Skeletal muscle cell (primary cell): Measurements from ENCODE around the gene ENG.

Experiments
- DNase-seq: peaks from one replicate; pipeline ENCODE4 v3.0.0-alpha.2; 2010; ENCODE audit warnings: low read depth
- H3K4me3 ChIP-seq: 2 replicates; pipeline ENCODE4 v1.5.1; 2011; ENCODE audit warnings: low read depth, mild to moderate bottlenecking, control low read depth, low read length, moderate library complexity

The ENG gene

GRCh38 chr9:127867356-127868277 lies 13.2 kb upstream of the ENG start:
- no peak for DNase-seq
- no peak overlapping the region for H3K4me3 ChIP-seq

GRCh38 chr9:127866535-127866934 lies 12.1 kb upstream of the ENG start:
- no peak overlapping the region for H3K4me3 ChIP-seq
- no peak for DNase-seq

GRCh38 chr9:127865645-127866464 lies 11.4 kb upstream of the ENG start:
- no peak overlapping the region for H3K4me3 ChIP-seq
- DNase-seq, result no peak

GRCh38 chr9:127863191-127863621 lies 8.7 kb upstream of the ENG start:
- H3K4me3 ChIP-seq, result no peak overlapping the region
- no peak for DNase-seq

GRCh38 chr9:127862075-127863011 lies 7.9 kb upstream of the ENG start:
- no peak for DNase-seq
- no peak overlapping the region for H3K4me3 ChIP-seq

GRCh38 chr9:127860779-127861178 lies 6.3 kb upstream of the ENG start:
- no peak for DNase-seq
- no peak overlapping the region for H3K4me3 ChIP-seq

GRCh38 chr9:127860260-127860659 lies 5.8 kb upstream of the ENG start:
- H3K4me3 ChIP-seq, result no peak overlapping the region
- no peak for DNase-seq

GRCh38 chr9:127858041-127858512 lies 3.6 kb upstream of the ENG start:
- DNase-seq, result no peak
- H3K4me3 ChIP-seq, result no peak overlapping the region

- no peak for DNase-seq
- no peak overlapping the region for H3K4me3 ChIP-seq
Observed at GRCh38 chr9:127857278-127857677, 2.8 kb upstream of the ENG start.

GRCh38 chr9:127856729-127857116 lies 2.3 kb upstream of the ENG start:
- H3K4me3 ChIP-seq, result no peak overlapping the region
- no peak for DNase-seq

GRCh38 chr9:127856094-127856728 lies 1.8 kb upstream of the ENG start:
- H3K4me3 ChIP-seq, result no peak overlapping the region
- DNase-seq, result no peak

- H3K4me3 ChIP-seq, result no peak overlapping the region
- DNase-seq, result no peak
Observed at GRCh38 chr9:127855522-127855921, 1.1 kb upstream of the ENG start.

- no peak overlapping the region for H3K4me3 ChIP-seq
- DNase-seq, result no peak
Observed at GRCh38 chr9:127854960-127855359, 502 bp upstream of the ENG start.

- DNase-seq, result no peak
- H3K4me3 ChIP-seq, result peak overlapping the region; percentile 73
Observed at GRCh38 chr9:127853312-127854183, 910 bp downstream of the ENG start.

GRCh38 chr9:127852829-127853228 lies 1.6 kb downstream of the ENG start:
- no peak for DNase-seq
- peak overlapping the region; percentile 73 for H3K4me3 ChIP-seq

- no peak overlapping the region for H3K4me3 ChIP-seq
- DNase-seq, result no peak
Observed at GRCh38 chr9:127850286-127850830, 4.1 kb downstream of the ENG start.

GRCh38 chr9:127848756-127849504 lies 5.5 kb downstream of the ENG start:
- H3K4me3 ChIP-seq, result no peak overlapping the region
- no peak for DNase-seq
